SKM-1 (cell line): ENCODE data around the gene CATSPERD.
"Not testable (repeated sequence)": the region's sequence is repeated elsewhere in the genome, so short reads cannot be mapped to it uniquely, and the experiment has no call there.

Source experiments
- DNase-seq: peaks from one replicate; lab custom pipeline; 2025; ENCODE audit not compliant: unreplicated experiment; lab: John Stamatoyannopoulos, UW

Gene CATSPERD

GRCh38 chr19:5697890-5698634 is 22.4 kb upstream of the CATSPERD start:
- no peak for DNase-seq

- DNase-seq: no peak
Observed at GRCh38 chr19:5698635-5699422, 21.6 kb upstream of the CATSPERD start.

- no peak for DNase-seq
Observed at GRCh38 chr19:5700455-5701092, 19.9 kb upstream of the CATSPERD start.

- DNase-seq: not testable (repeated sequence)
Observed at GRCh38 chr19:5702053-5702410, 18.4 kb upstream of the CATSPERD start.

GRCh38 chr19:5703819-5704818 is 16.3 kb upstream of the CATSPERD start:
- DNase-seq: no peak

GRCh38 chr19:5705552-5705951 is 14.9 kb upstream of the CATSPERD start:
- no peak for DNase-seq

GRCh38 chr19:5706876-5707573 is 13.4 kb upstream of the CATSPERD start:
- no peak for DNase-seq

GRCh38 chr19:5707576-5708575 is 12.6 kb upstream of the CATSPERD start:
- no peak for DNase-seq

GRCh38 chr19:5711025-5711424 is 9.4 kb upstream of the CATSPERD start:
- no peak for DNase-seq

GRCh38 chr19:5711713-5712161 is 8.7 kb upstream of the CATSPERD start:
- no peak for DNase-seq

- DNase-seq: no peak
Observed at GRCh38 chr19:5713228-5713627, 7.2 kb upstream of the CATSPERD start.

- no peak for DNase-seq
Observed at GRCh38 chr19:5714816-5715215, 5.6 kb upstream of the CATSPERD start.

- DNase-seq: no peak
Observed at GRCh38 chr19:5717215-5717935, 3.1 kb upstream of the CATSPERD start.

- DNase-seq: no peak
Observed at GRCh38 chr19:5718037-5718578, 2.3 kb upstream of the CATSPERD start.

GRCh38 chr19:5718579-5719273 is 1.7 kb upstream of the CATSPERD start:
- DNase-seq: peak; percentile 13

GRCh38 chr19:5719274-5719960 is 1.0 kb upstream of the CATSPERD start:
- no peak for DNase-seq
